SK-N-SH (cell line): ENCODE results near the gene GALNT17. TPM values are rescaled to one million over a fixed set of nuclear protein-coding genes. Genes with fewer than 3 reads are reported as not detected.

Source experiments
- CTCF ChIA-PET: fragments of 300-600, 350-600 bp; formaldehyde crosslinking; extraction: SDS; loops from one replicate; lab custom pipeline; 2021; lab: Yijun Ruan, JAX
- POLR2A ChIA-PET: fragments of 350-600 bp; sonication (Branson Sonifier 250); formaldehyde crosslinking; extraction: SDS; loops from one replicate; lab custom pipeline; 2020; ENCODE audit warnings: antibody characterized with exemption, inconsistent platforms; lab: Yijun Ruan, JAX
- DNase-seq: peaks from one replicate; pipeline ENCODE4 v3.0.0; 2012
- H2AFZ ChIP-seq: fragments of 200-600 bp; sonication (generic); 2 replicates; pipeline ENCODE4 v1.8.1; 2016; ENCODE audit warnings: antibody characterized with exemption, mild to moderate bottlenecking, low read depth
- H3F3A ChIP-seq: fragments of 200-600 bp; sonication (generic); replicated peaks from 2 replicates; pipeline ENCODE3; 2016; ENCODE audit warnings: antibody characterized with exemption, mild to moderate bottlenecking; ENCODE audit not compliant: insufficient read depth
- H3K27ac ChIP-seq, 2 experiments: fragments of 200-500 bp in 1 of 2; fragments of 200-600 bp in 1 of 2; sonication (Bioruptor generic) in 1 of 2; sonication (generic), shearing (Covaris generic) in 1 of 2; 2 replicates each; pipeline versions ENCODE4 v1.5.1 to v1.6.1; 2014 to 2016; ENCODE audit warnings: low read depth in 2 of 2, inconsistent platforms in 1 of 2, low read length in 1 of 2, mild to moderate bottlenecking in 1 of 2, mixed read lengths in 1 of 2
- H3K27me3 ChIP-seq: fragments of 200-600 bp; sonication (generic), shearing (Covaris generic); 2 replicates; pipeline ENCODE4 v1.6.1; 2016; ENCODE audit warnings: mixed run types; ENCODE audit not compliant: insufficient read depth
- H3K36me3 ChIP-seq, 2 experiments: fragments of 200-500 bp in 1 of 2; fragments of 200-600 bp in 1 of 2; sonication (Bioruptor generic) in 1 of 2; sonication (generic) in 1 of 2; replicated peaks in 1 of 2; 2 replicates each; pipeline versions ENCODE3 to v1.5.1; 2014 to 2016; ENCODE audit warnings: low read length in 1 of 2, mild to moderate bottlenecking in 1 of 2; ENCODE audit not compliant: insufficient read depth in 2 of 2, control insufficient read depth in 1 of 2
- H3K4me1 ChIP-seq, 2 experiments: fragments of 200-500 bp in 1 of 2; fragments of 200-600 bp in 1 of 2; sonication (Bioruptor generic) in 1 of 2; sonication (generic), shearing (Covaris generic) in 1 of 2; 2 replicates each; pipeline versions ENCODE4 v1.5.1 to v1.6.1; 2014 to 2016; ENCODE audit warnings: low read depth in 1 of 2, low read length in 1 of 2, mixed run types in 1 of 2; ENCODE audit not compliant: insufficient read depth in 2 of 2, control insufficient read depth in 1 of 2
- H3K4me2 ChIP-seq: fragments of 200-600 bp; sonication (generic), shearing (Covaris generic); 2 replicates; pipeline ENCODE4 v1.6.1; 2017; ENCODE audit warnings: mixed run types
- H3K4me3 ChIP-seq, 2 experiments: fragments of 200-500 bp in 1 of 2; fragments of 200-600 bp in 1 of 2; sonication (Bioruptor generic) in 1 of 2; sonication (generic), shearing (Covaris generic) in 1 of 2; 2 replicates each; pipeline versions ENCODE4 v1.5.1 to v1.8.1; 2014 to 2016; ENCODE audit warnings: low read depth in 2 of 2, inconsistent platforms in 1 of 2, low read length in 1 of 2, mild to moderate bottlenecking in 1 of 2, mixed read lengths in 1 of 2, moderate library complexity in 1 of 2
- H3K79me2 ChIP-seq: fragments of 200-600 bp; sonication (generic); 2 replicates; pipeline ENCODE4 v1.8.1; 2017; ENCODE audit warnings: mild to moderate bottlenecking; ENCODE audit not compliant: insufficient read depth
- H3K9ac ChIP-seq: fragments of 200-600 bp; sonication (generic); 2 replicates; pipeline ENCODE4 v1.6.1; 2017; ENCODE audit warnings: mixed run types
- H3K9me2 ChIP-seq: fragments of 200-600 bp; sonication (generic); 2 replicates; pipeline ENCODE4 v1.6.1; 2017; ENCODE audit warnings: mixed run types
- H3K9me3 ChIP-seq: fragments of 200-600 bp; sonication (generic); 2 replicates; pipeline ENCODE4 v1.6.1; 2017; ENCODE audit warnings: mixed run types, mild to moderate bottlenecking, moderate library complexity
- H4K20me1 ChIP-seq: fragments of 200-600 bp; sonication (generic); 2 replicates; pipeline ENCODE4 v1.6.1; 2017; ENCODE audit warnings: mild to moderate bottlenecking, mixed run types; ENCODE audit not compliant: insufficient read depth
- MAX ChIP-seq: IDR thresholded peaks from 2 replicates; pipeline ENCODE4 v1.4.0; 2012; ENCODE audit warnings: low read depth
- MEF2A ChIP-seq: IDR thresholded peaks from 2 replicates; pipeline ENCODE4 v1.4.0; 2012; ENCODE audit warnings: low read depth, borderline replicate concordance
- POLR2AphosphoS5 ChIP-seq: IDR thresholded peaks from 2 replicates; pipeline ENCODE4 v1.6.1; 2012; ENCODE audit warnings: low read depth, low read length
- RAD21 ChIP-seq: IDR thresholded peaks from 2 replicates; pipeline ENCODE4 v1.6.1; 2012; ENCODE audit warnings: mild to moderate bottlenecking, low read length
- RCOR1 ChIP-seq: fragments of 150-350 bp; IDR thresholded peaks from 2 replicates; pipeline ENCODE4 v1.6.1; 2017; ENCODE audit warnings: antibody characterized with exemption, low read length
- TEAD4 ChIP-seq: IDR thresholded peaks from 2 replicates; pipeline ENCODE4 v1.4.0; 2012; ENCODE audit warnings: mild to moderate bottlenecking, borderline replicate concordance; ENCODE audit not compliant: insufficient read depth
- USF2 ChIP-seq: fragments of 150-350 bp; IDR thresholded peaks from 2 replicates; pipeline ENCODE4 v1.6.1; 2017; ENCODE audit warnings: antibody characterized with exemption, low read length, low read depth, borderline replicate concordance
- WGBS: methylation state at CpG from one replicate; pipeline ENCODE4 v1.1.6; 2017; ENCODE audit warnings: low lambda C conversion rate; 5-methylcytosine and 5-hydroxymethylcytosine counted together
- polyA plus RNA-seq, 3 experiments: library from polyadenylated mRNA; depleted of rRNA; stranded (reverse); fragments of >200 nt; gene quantifications; 2 replicates each; pipeline ENCODE4 v1.2.3, GENCODE V29; 2012
- TF ChIP-seq, protein P1 (sequence below): IDR thresholded peaks from 2 replicates; pipeline ENCODE4 v1.4.0; 2012; ENCODE audit warnings: low read depth, borderline replicate concordance

The GALNT17 gene
- polyA plus RNA-seq, 1 of the 3 experiments (the other 2 are of a cell fraction), result not detected

GRCh38 chr7:71645836-71646235 lies 513.9 kb downstream of the GALNT17 start:
- ChIA-PET CTCF (no interaction called here), POLR2A (no interaction called here)
- no peaks in the 10 kb centered on the region for H3K27me3 ChIP-seq
- H3K79me2 ChIP-seq, result no peaks in the 10 kb centered on the region
- 16% methylated on average over 4 of the region's 4 CpGs for WGBS
- H3K9ac ChIP-seq, result no peak overlapping the region
- no peaks in the 10 kb centered on the region for H3K4me1 ChIP-seq
- H3K9me2 ChIP-seq, result no peaks in the 10 kb centered on the region
- H4K20me1 ChIP-seq, result no peaks in the 10 kb centered on the region
- H3K4me3 ChIP-seq, result no peak overlapping the region
- H3K4me2 ChIP-seq, result no peak overlapping the region
- TF ChIP-seq MAX, result no peak
- TF ChIP-seq POLR2AphosphoS5, result no peak
- TF ChIP-seq, all 33 proteins: peak for 0
- Histone ChIP-seq H2AFZ (no peak overlapping the region), H3F3A (no peaks in the 10 kb centered on the region), H3K9me3 (no peaks in the 10 kb centered on the region), H3K27ac (no peak overlapping the region), H3K36me3 (no peaks in the 10 kb centered on the region)
- DNase-seq, result no peak

DNA sequence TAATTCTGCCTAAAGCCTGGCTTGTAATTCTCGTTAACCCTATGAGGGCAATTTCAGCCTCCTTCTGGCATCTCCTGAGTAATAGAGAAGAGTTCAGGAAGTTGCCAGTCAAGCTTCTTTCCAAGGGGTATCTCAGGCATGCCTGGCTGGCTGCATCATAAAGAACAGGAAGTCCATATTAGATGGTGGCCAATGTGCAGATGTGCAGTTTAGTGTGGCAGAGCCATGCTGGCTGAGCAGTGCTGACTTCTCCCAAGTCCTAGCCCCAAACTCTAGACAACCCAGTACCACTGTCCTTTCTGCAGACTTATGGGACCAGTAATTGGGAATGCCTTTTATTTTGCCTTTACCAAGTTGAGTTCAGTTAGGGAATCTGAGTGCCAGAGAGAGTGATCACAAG lies 517.9 kb downstream of the GALNT17 start:
- no peak overlapping the region for H3K4me2 ChIP-seq
- H3K79me2 ChIP-seq, result no peaks in the 10 kb centered on the region
- no peaks in the 10 kb centered on the region for H3K9me2 ChIP-seq
- WGBS, result 0% methylated on average over 1 of the region's 1 CpG
- ChIA-PET POLR2A (no interaction called here), CTCF (no interaction called here)
- no peaks in the 10 kb centered on the region for H4K20me1 ChIP-seq
- TF ChIP-seq, protein P1, sequence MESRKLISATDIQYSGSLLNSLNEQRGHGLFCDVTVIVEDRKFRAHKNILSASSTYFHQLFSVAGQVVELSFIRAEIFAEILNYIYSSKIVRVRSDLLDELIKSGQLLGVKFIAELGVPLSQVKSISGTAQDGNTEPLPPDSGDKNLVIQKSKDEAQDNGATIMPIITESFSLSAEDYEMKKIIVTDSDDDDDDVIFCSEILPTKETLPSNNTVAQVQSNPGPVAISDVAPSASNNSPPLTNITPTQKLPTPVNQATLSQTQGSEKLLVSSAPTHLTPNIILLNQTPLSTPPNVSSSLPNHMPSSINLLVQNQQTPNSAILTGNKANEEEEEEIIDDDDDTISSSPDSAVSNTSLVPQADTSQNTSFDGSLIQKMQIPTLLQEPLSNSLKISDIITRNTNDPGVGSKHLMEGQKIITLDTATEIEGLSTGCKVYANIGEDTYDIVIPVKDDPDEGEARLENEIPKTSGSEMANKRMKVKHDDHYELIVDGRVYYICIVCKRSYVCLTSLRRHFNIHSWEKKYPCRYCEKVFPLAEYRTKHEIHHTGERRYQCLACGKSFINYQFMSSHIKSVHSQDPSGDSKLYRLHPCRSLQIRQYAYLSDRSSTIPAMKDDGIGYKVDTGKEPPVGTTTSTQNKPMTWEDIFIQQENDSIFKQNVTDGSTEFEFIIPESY, result no peak
- TF ChIP-seq TEAD4, result no peak
- H3K9ac ChIP-seq, result no peak overlapping the region
- H3K4me3 ChIP-seq, result no peak overlapping the region
- no peak overlapping the region for H2AFZ ChIP-seq
- no peaks in the 10 kb centered on the region for H3F3A ChIP-seq
- DNase-seq, result no peak
- H3K27me3 ChIP-seq, result no peaks in the 10 kb centered on the region
- no peaks in the 10 kb centered on the region for H3K9me3 ChIP-seq
- H3K4me1 ChIP-seq, result no peaks in the 10 kb centered on the region
- no peak overlapping the region for H3K27ac ChIP-seq
- no peaks in the 10 kb centered on the region for H3K36me3 ChIP-seq

DNA sequence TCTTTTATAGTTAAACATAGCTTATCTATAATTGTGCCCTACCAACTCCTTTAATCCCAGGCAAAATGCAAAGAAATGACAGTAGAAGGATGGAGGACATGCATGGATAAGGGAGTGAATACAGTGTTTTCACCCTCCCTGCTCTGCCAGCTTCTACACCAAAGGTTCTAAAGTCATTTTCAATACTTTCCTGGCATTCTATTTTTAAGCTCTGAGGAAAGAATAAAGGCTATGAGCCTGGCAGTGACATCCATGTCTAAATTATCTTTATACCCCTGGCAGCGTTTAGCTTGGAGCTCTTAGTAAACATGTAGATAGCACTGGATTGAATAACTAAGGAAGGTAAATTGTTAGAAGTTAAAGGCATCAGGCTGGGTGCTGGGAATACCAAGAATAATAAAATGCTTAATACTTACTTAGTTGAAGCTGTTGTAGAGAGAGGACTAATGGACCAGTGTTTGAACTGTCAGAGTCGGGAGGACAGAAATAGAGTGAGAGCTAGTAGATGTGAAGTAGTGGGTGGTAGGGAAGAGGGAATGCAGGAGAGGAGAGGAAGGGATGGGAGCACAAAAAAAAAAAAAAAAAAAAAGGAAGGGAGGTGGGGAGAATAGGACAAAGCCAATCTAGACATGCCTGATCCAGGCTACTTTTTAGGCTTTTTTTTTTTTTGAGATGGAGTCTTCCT lies 518.9 kb downstream of the GALNT17 start:
- Histone ChIP-seq H3K4me3 (no peak overlapping the region), H3K27ac (no peak overlapping the region), H3K9me2 (no peaks in the 10 kb centered on the region), H3F3A (no peaks in the 10 kb centered on the region), H3K9ac (no peak overlapping the region), H4K20me1 (no peaks in the 10 kb centered on the region), H3K4me1 (no peaks in the 10 kb centered on the region), H3K27me3 (no peaks in the 10 kb centered on the region), H3K79me2 (no peaks in the 10 kb centered on the region), H3K36me3 (no peaks in the 10 kb centered on the region), H2AFZ (no peak overlapping the region), H3K9me3 (no peaks in the 10 kb centered on the region), H3K4me2 (no peak overlapping the region)
- ChIA-PET POLR2A (no interaction called here), CTCF (interaction anchor here (1.8 kb wide), 1 partner anchor 83 kb away, joined by 5 read pairs; no protein-coding TSS in a partner anchor)
- no peak for DNase-seq
- no peak for TF ChIP-seq RCOR1
- no peak for TF ChIP-seq RAD21
- no peak for TF ChIP-seq MEF2A
- TF ChIP-seq USF2, result no peak
- no peak for TF ChIP-seq POLR2AphosphoS5
- 12% methylated on average over 2 of the region's 2 CpGs for WGBS
